ENCODE measurements around the gene CTNNA2.
"Not testable (repeated sequence)": the region's sequence is repeated elsewhere in the genome, so short reads cannot be mapped to it uniquely, and the experiment has no call there.

Gene CTNNA2

GRCh38 chr2:80139001-80139400, 626.1 kb downstream of the CTNNA2 start:
- Histone ChIP-seq H3K27me3 (replicated peaks) (no peaks in the 10 kb centered on the region), H3K36me3 (replicated peaks) (no peaks in the 10 kb centered on the region), H3K4me3 (ENCODE audit: low read depth, low read length) (no peak overlapping the region), H3K27ac (no peak overlapping the region)
- DNase-seq: no peak
- in situ Hi-C loops (cut with HindIII; ENCODE audit: low pct_ligation_motif_present, low sequenced_read_pairs): no loop called here
- no peak for TF ChIP-seq CTCF (IDR thresholded peaks at IDR 0.05; ENCODE audit: low read depth, low read length, missing control alignments)

DNA sequence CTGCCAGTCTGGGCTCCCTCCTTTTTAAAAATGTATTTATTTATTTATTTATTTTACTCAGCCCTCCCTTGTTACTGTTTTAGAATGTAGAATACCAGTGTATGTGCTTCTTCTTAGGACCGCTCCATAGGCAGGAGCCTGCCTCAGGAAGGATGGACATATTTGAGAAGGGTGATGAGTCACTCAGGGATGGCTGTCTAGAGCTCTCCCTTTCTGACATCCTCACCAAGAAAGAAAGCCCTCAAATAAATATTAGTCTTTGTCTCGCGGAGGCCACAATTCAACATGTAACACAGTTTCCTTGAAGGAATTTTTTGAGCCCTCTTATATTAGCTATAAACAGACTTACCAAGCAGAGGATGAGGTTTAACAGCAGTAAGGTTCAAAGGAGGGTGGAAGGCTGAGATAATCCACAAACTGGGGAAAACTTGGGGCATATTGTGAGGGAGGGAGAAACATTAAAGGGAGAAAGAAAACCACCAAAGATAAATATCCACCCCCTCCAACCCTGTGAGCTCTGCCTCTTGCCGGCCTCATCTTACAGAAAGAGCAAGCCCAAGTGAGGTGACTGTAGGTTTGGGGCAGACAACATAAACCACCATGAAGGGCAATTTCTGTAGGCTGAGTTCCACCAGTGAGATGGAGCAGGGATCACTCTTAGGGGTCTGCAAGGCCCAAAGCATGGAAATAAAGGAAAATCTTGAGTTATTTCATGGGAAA, 628.3 kb downstream of the CTNNA2 start:
- no peak for DNase-seq
- Histone ChIP-seq H3K4me3 (ENCODE audit: low read depth, low read length) (no peak overlapping the region), H3K27me3 (replicated peaks) (no peaks in the 10 kb centered on the region), H3K27ac (no peak overlapping the region), H3K36me3 (replicated peaks) (no peaks in the 10 kb centered on the region)
- TF ChIP-seq CTCF (IDR thresholded peaks at IDR 0.05; ENCODE audit: low read depth, low read length, missing control alignments): no peak
- in situ Hi-C loops (cut with HindIII; ENCODE audit: low pct_ligation_motif_present, low sequenced_read_pairs): no loop called here

GRCh38 chr2:80145499-80145898, 632.6 kb downstream of the CTNNA2 start:
- TF ChIP-seq CTCF (IDR thresholded peaks at IDR 0.05; ENCODE audit: low read depth, low read length, missing control alignments): no peak
- Histone ChIP-seq H3K27ac (no peak overlapping the region), H3K27me3 (replicated peaks) (no peaks in the 10 kb centered on the region), H3K4me3 (ENCODE audit: low read depth, low read length) (no peak overlapping the region), H3K36me3 (replicated peaks) (no peaks in the 10 kb centered on the region)
- in situ Hi-C loops (cut with HindIII; ENCODE audit: low pct_ligation_motif_present, low sequenced_read_pairs): no loop called here
- no peak for DNase-seq

DNA sequence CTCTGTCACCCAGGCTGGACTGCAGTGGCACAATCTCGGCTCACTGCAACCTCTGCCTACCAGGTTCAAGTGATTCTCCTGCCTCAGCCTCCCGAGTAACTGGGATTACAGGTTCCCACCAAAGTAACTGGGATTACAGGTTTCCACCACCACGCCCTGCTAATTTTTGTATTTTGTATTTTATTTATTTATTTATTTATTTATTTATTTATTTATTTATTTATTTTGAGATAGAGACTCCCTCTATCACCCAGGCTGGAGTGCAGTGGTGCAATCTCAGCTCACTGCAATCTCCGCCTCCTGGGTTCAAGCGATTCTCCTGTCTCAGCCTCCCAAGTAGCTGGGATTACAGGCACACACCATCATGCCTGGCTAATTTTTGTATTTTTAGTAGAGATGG, 633.9 kb downstream of the CTNNA2 start:
- DNase-seq; H3K27ac ChIP-seq; H3K27me3 ChIP-seq (replicated peaks); in situ Hi-C loops (cut with HindIII; ENCODE audit: low pct_ligation_motif_present, low sequenced_read_pairs); H3K4me3 ChIP-seq (ENCODE audit: low read depth, low read length); H3K36me3 ChIP-seq (replicated peaks): not testable (repeated sequence)

DNA sequence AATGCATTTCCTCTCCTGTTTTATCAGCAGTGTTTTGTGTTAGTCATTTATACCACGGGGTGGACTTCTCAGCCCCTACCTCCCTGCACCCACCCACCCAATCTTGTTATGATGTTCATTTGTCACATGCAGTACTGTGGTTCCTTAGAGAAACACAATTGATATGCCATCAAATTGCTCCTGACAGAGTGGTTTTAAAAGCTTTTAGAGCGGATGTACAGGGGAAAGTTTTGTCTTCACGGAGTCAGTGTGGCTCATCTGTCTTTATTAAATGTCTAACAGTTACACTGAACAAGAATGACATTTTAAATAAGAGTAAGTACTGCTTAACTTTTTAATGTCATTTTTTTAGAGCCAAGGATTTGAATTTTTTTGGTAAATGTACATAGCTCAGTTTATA, 634.8 kb downstream of the CTNNA2 start:
- H3K4me3 ChIP-seq (ENCODE audit: low read depth, low read length): no peak overlapping the region
- no peak for TF ChIP-seq CTCF (IDR thresholded peaks at IDR 0.05; ENCODE audit: low read depth, low read length, missing control alignments)
- no peak for DNase-seq
- no peak overlapping the region for H3K27ac ChIP-seq
- no peaks in the 10 kb centered on the region for H3K27me3 ChIP-seq (replicated peaks)
- H3K36me3 ChIP-seq (replicated peaks): no peaks in the 10 kb centered on the region
- in situ Hi-C loops (cut with HindIII; ENCODE audit: low pct_ligation_motif_present, low sequenced_read_pairs): no loop called here

DNA sequence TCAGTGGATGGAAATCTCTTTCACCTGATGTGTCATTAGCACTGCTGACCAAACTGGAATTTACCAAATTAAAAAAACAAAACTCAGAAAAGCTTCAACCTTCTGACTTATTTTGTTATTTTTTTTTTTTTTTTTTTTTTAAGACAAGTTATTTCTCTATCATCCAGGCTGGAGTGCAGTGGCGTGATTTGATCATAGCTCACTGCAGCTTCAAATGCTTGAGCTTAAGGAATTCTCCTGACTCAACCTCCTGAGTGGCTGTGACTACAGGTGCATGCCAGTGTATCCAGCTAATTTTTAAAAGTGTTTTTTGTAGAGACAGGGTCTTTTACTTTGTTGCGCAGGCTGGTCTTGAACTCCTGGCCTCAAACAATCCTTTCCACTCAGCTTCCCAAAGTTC, 636.1 kb downstream of the CTNNA2 start:
- in situ Hi-C loops (cut with HindIII; ENCODE audit: low pct_ligation_motif_present, low sequenced_read_pairs): no loop called here
- no peaks in the 10 kb centered on the region for H3K36me3 ChIP-seq (replicated peaks)

More for the DNA sequence above, 636.1 kb downstream of the CTNNA2 start:
- H3K4me3 ChIP-seq (ENCODE audit: low read depth, low read length): no peak overlapping the region
- no peak overlapping the region for H3K27ac ChIP-seq
- H3K27me3 ChIP-seq (replicated peaks): no peaks in the 10 kb centered on the region
- no peak for TF ChIP-seq CTCF (IDR thresholded peaks at IDR 0.05; ENCODE audit: low read depth, low read length, missing control alignments)
- no peak for DNase-seq

Data from brain microvascular endothelial cell (primary cell).